Measurements from ENCODE around the gene COL6A2.

The COL6A2 gene

GRCh38 chr21:46062471-46063211 is 35.3 kb upstream of the COL6A2 start:
- no peak overlapping the region for H3K9ac ChIP-seq (ENCODE audit: low read length)
- no peak overlapping the region for H3K4me3 ChIP-seq (ENCODE audit: low read length)
- H3K4me1 ChIP-seq (ENCODE audit: control insufficient read depth, low read depth, low read length): no peaks in the 10 kb centered on the region
- H3K36me3 ChIP-seq (ENCODE audit: control insufficient read depth, low read depth, low read length): no peaks in the 10 kb centered on the region
- no peaks in the 10 kb centered on the region for H3K27me3 ChIP-seq (ENCODE audit: control insufficient read depth, insufficient read depth, low read length)
- H3K9me3 ChIP-seq (ENCODE audit: control insufficient read depth, low read depth, low read length): peaks cover 3% of the 10 kb centered on the region
- no peak overlapping the region for H3K27ac ChIP-seq (ENCODE audit: low read length)

- H3K9me3 ChIP-seq (ENCODE audit: control insufficient read depth, low read depth, low read length): peaks cover 3% of the 10 kb centered on the region
- H3K4me1 ChIP-seq (ENCODE audit: control insufficient read depth, low read depth, low read length): no peaks in the 10 kb centered on the region
- H3K27me3 ChIP-seq (ENCODE audit: control insufficient read depth, insufficient read depth, low read length): no peaks in the 10 kb centered on the region
- H3K36me3 ChIP-seq (ENCODE audit: control insufficient read depth, low read depth, low read length): no peaks in the 10 kb centered on the region
- no peak overlapping the region for H3K9ac ChIP-seq (ENCODE audit: low read length)
- no peak overlapping the region for H3K27ac ChIP-seq (ENCODE audit: low read length)
- no peak overlapping the region for H3K4me3 ChIP-seq (ENCODE audit: low read length)
Measured at GRCh38 chr21:46063227-46063626, 34.7 kb upstream of the COL6A2 start.

GRCh38 chr21:46063734-46064680 is 33.9 kb upstream of the COL6A2 start:
- Histone ChIP-seq H3K4me1 (ENCODE audit: control insufficient read depth, low read depth, low read length) (no peaks in the 10 kb centered on the region), H3K4me3 (ENCODE audit: low read length) (no peak overlapping the region), H3K27me3 (ENCODE audit: control insufficient read depth, insufficient read depth, low read length) (no peaks in the 10 kb centered on the region), H3K36me3 (ENCODE audit: control insufficient read depth, low read depth, low read length) (no peaks in the 10 kb centered on the region), H3K9me3 (ENCODE audit: control insufficient read depth, low read depth, low read length) (no peaks in the 10 kb centered on the region), H3K27ac (ENCODE audit: low read length) (no peak overlapping the region), H3K9ac (ENCODE audit: low read length) (no peak overlapping the region)

GRCh38 chr21:46064870-46065214 is 33.1 kb upstream of the COL6A2 start:
- no peaks in the 10 kb centered on the region for H3K4me1 ChIP-seq (ENCODE audit: control insufficient read depth, low read depth, low read length)
- no peaks in the 10 kb centered on the region for H3K27me3 ChIP-seq (ENCODE audit: control insufficient read depth, insufficient read depth, low read length)
- H3K9me3 ChIP-seq (ENCODE audit: control insufficient read depth, low read depth, low read length): no peaks in the 10 kb centered on the region
- H3K9ac ChIP-seq (ENCODE audit: low read length): no peak overlapping the region
- H3K27ac ChIP-seq (ENCODE audit: low read length): no peak overlapping the region
- no peak overlapping the region for H3K4me3 ChIP-seq (ENCODE audit: low read length)
- H3K36me3 ChIP-seq (ENCODE audit: control insufficient read depth, low read depth, low read length): no peaks in the 10 kb centered on the region

- no peak overlapping the region for H3K27ac ChIP-seq (ENCODE audit: low read length)
- no peaks in the 10 kb centered on the region for H3K9me3 ChIP-seq (ENCODE audit: control insufficient read depth, low read depth, low read length)
- H3K9ac ChIP-seq (ENCODE audit: low read length): no peak overlapping the region
- H3K36me3 ChIP-seq (ENCODE audit: control insufficient read depth, low read depth, low read length): no peaks in the 10 kb centered on the region
- no peaks in the 10 kb centered on the region for H3K4me1 ChIP-seq (ENCODE audit: control insufficient read depth, low read depth, low read length)
- no peak overlapping the region for H3K4me3 ChIP-seq (ENCODE audit: low read length)
- no peaks in the 10 kb centered on the region for H3K27me3 ChIP-seq (ENCODE audit: control insufficient read depth, insufficient read depth, low read length)
Measured at GRCh38 chr21:46065215-46065913, 32.5 kb upstream of the COL6A2 start.

- no peaks in the 10 kb centered on the region for H3K36me3 ChIP-seq (ENCODE audit: control insufficient read depth, low read depth, low read length)
- no peak overlapping the region for H3K27ac ChIP-seq (ENCODE audit: low read length)
- H3K4me3 ChIP-seq (ENCODE audit: low read length): no peak overlapping the region
- no peak overlapping the region for H3K9ac ChIP-seq (ENCODE audit: low read length)
- no peaks in the 10 kb centered on the region for H3K27me3 ChIP-seq (ENCODE audit: control insufficient read depth, insufficient read depth, low read length)
- no peaks in the 10 kb centered on the region for H3K9me3 ChIP-seq (ENCODE audit: control insufficient read depth, low read depth, low read length)
- H3K4me1 ChIP-seq (ENCODE audit: control insufficient read depth, low read depth, low read length): no peaks in the 10 kb centered on the region
Measured at GRCh38 chr21:46065914-46066551, 31.9 kb upstream of the COL6A2 start.

- Histone ChIP-seq H3K36me3 (ENCODE audit: control insufficient read depth, low read depth, low read length) (no peaks in the 10 kb centered on the region), H3K9me3 (ENCODE audit: control insufficient read depth, low read depth, low read length) (no peaks in the 10 kb centered on the region), H3K4me1 (ENCODE audit: control insufficient read depth, low read depth, low read length) (no peaks in the 10 kb centered on the region), H3K9ac (ENCODE audit: low read length) (no peak overlapping the region), H3K27ac (ENCODE audit: low read length) (no peak overlapping the region), H3K4me3 (ENCODE audit: low read length) (no peak overlapping the region), H3K27me3 (ENCODE audit: control insufficient read depth, insufficient read depth, low read length) (no peaks in the 10 kb centered on the region)
Measured at GRCh38 chr21:46066591-46067331, 31.2 kb upstream of the COL6A2 start.

- no peaks in the 10 kb centered on the region for H3K4me1 ChIP-seq (ENCODE audit: control insufficient read depth, low read depth, low read length)
- no peaks in the 10 kb centered on the region for H3K9me3 ChIP-seq (ENCODE audit: control insufficient read depth, low read depth, low read length)
- H3K27me3 ChIP-seq (ENCODE audit: control insufficient read depth, insufficient read depth, low read length): no peaks in the 10 kb centered on the region
- no peak overlapping the region for H3K4me3 ChIP-seq (ENCODE audit: low read length)
- H3K9ac ChIP-seq (ENCODE audit: low read length): no peak overlapping the region
- no peak overlapping the region for H3K27ac ChIP-seq (ENCODE audit: low read length)
- H3K36me3 ChIP-seq (ENCODE audit: control insufficient read depth, low read depth, low read length): no peaks in the 10 kb centered on the region
Measured at GRCh38 chr21:46067505-46068201, 30.3 kb upstream of the COL6A2 start.

GRCh38 chr21:46068516-46069079 is 29.3 kb upstream of the COL6A2 start:
- no peaks in the 10 kb centered on the region for H3K36me3 ChIP-seq (ENCODE audit: control insufficient read depth, low read depth, low read length)
- no peak overlapping the region for H3K9ac ChIP-seq (ENCODE audit: low read length)
- H3K9me3 ChIP-seq (ENCODE audit: control insufficient read depth, low read depth, low read length): no peaks in the 10 kb centered on the region
- H3K4me3 ChIP-seq (ENCODE audit: low read length): no peak overlapping the region
- no peak overlapping the region for H3K27ac ChIP-seq (ENCODE audit: low read length)
- no peaks in the 10 kb centered on the region for H3K4me1 ChIP-seq (ENCODE audit: control insufficient read depth, low read depth, low read length)
- H3K27me3 ChIP-seq (ENCODE audit: control insufficient read depth, insufficient read depth, low read length): no peaks in the 10 kb centered on the region

- no peak overlapping the region for H3K4me3 ChIP-seq (ENCODE audit: low read length)
- H3K9ac ChIP-seq (ENCODE audit: low read length): no peak overlapping the region
- no peaks in the 10 kb centered on the region for H3K4me1 ChIP-seq (ENCODE audit: control insufficient read depth, low read depth, low read length)
- H3K9me3 ChIP-seq (ENCODE audit: control insufficient read depth, low read depth, low read length): no peaks in the 10 kb centered on the region
- no peak overlapping the region for H3K27ac ChIP-seq (ENCODE audit: low read length)
- H3K27me3 ChIP-seq (ENCODE audit: control insufficient read depth, insufficient read depth, low read length): no peaks in the 10 kb centered on the region
- no peaks in the 10 kb centered on the region for H3K36me3 ChIP-seq (ENCODE audit: control insufficient read depth, low read depth, low read length)
Measured at GRCh38 chr21:46069166-46069565, 28.7 kb upstream of the COL6A2 start.

Measured in iPS-18a (cell line).